Measurements from ENCODE around the gene PRKACB. TPM values are rescaled to one million over a fixed set of nuclear protein-coding genes. Genes with fewer than 3 reads are reported as not detected.

The PRKACB gene
- 22.8 and 34.8 TPM in 2 replicates for total RNA-seq (2014; rRNA removed; shearing (Covaris generic))

GRCh38 chr1:84143796-84144565 lies at the start of gene PRKACB:
Gene PRKACB, plus strand, starts transcription at chr1:84144271. Its CDS starts 91 bp downstream, at chr1:84144362.
- DNase-seq (ENCODE audit: low read depth), result peak; percentile 44

GRCh38 chr1:84095308-84095707 lies 48.8 kb upstream of the PRKACB start:
- DNase-seq (ENCODE audit: low read depth), result no peak

DNA sequence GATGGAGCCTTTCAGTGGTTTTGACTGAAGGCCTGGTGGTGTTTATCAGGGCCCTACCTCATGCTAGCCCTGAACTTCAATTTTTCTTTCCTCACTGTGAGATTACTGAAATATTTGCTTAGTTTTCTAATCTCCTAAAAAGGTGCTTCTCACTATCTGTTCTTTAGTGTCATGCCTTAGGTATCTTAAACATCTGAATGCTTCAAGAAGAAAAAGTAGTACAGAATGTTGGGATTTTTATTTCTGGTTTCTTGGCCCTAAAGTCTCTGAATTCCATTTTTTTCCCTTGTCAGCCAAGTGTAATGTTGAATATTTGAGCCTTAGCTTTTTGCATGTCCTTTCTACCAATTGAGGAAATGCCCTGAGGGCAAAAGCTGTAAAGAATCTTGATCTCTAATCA lies 47.9 kb upstream of the PRKACB start:
- DNase-seq (ENCODE audit: low read depth), result peak; percentile 47

- DNase-seq (ENCODE audit: low read depth), result peak; percentile 37
These were observed 42.9 kb upstream of the PRKACB start for GRCh38 chr1:84101204-84101603.

GRCh38 chr1:84103197-84103992 lies 40.7 kb upstream of the PRKACB start:
- peak; percentile 92 for DNase-seq (ENCODE audit: low read depth)

DNA sequence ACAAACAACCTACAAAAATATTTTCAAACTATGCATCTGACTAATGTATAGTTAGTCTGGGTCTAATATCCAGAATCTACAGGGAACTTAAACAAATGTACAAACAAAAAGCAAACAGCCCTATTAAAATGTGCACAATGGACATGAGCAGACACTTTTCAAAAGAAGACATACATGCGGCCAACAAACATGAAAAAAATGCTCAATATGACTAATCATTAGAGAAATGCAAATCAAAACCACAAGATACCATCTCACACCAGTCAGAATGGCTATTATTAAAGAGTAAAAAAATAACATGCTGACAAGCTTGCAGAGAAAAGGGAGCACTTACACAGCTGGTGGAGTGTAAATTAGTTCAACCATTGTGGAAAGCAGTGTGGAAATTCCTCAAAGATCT lies 36.5 kb upstream of the PRKACB start:
- DNase-seq (ENCODE audit: low read depth), result peak; percentile 85

- DNase-seq (ENCODE audit: low read depth), result no peak
These were observed 36.1 kb upstream of the PRKACB start for GRCh38 chr1:84107955-84108354.

DNA sequence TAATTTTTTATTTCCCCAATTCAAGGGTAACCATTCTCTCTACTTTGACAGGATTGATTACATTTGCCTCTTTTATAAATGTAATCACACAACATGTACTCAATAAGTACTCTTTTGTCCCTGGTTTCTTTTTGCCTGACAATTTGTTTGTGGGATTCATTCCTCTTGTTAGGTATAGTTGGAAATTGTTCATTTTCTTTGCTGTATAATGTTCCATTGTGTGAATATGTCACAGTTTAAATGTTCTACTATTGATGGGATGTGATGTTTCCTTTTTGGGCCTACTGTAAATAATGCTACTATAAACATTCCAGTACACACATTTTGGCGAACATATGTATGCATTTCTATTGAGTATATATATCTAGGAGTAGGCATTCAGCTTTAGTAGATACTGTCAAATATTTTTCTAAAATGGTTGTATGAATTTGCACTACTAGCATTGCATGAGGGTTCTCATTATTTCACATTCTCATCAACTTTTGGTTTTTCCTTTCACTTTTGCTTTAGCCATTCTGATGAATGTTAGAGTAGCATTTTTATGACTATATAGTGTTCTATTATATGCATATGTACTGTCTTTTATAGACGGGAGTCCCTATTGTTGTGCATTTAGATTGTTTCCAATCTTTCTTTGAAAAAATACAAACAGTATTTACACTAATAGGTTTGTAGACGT lies 35.0 kb upstream of the PRKACB start:
- DNase-seq (ENCODE audit: low read depth), result no peak

DNA sequence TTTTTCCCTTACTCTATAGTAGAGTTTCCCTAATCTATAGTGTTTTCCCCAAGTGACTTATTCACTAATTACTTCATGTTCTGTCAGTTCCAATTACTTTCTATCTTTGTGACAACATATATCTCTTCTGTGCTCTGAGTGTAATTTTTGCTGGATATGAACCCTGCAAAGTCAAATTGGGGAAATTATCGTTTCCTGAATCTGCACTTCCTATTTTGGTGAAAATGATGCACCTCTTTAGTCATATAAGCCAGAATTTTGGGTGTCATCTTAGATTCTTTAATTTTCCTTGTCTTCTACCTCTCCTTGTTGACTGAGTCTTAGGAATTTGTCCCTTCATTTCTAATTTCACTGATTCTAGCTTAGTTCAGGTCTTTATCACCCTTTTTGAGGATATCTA lies 33.4 kb upstream of the PRKACB start:
- no peak for DNase-seq (ENCODE audit: low read depth)

DNA sequence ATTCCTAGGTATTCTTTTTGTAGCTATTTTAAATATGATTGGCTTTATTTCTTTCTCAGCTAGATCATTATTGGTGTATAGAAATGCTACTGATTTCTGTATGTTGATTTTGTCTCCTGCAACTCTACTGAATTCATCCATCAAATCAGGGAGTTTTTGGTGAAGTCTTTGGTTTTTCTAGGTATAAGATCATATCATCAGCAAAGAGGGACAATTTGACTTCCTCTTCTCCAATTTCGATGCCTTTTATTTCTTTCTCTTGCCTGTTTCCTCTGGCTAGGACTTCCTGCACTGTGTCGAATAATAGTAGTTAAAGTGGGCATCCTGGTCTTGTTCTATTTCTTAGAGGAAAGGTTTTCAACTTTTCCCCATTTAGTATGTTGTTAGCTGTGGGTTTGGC lies 27.5 kb upstream of the PRKACB start:
- DNase-seq (ENCODE audit: low read depth), result no peak

DNA sequence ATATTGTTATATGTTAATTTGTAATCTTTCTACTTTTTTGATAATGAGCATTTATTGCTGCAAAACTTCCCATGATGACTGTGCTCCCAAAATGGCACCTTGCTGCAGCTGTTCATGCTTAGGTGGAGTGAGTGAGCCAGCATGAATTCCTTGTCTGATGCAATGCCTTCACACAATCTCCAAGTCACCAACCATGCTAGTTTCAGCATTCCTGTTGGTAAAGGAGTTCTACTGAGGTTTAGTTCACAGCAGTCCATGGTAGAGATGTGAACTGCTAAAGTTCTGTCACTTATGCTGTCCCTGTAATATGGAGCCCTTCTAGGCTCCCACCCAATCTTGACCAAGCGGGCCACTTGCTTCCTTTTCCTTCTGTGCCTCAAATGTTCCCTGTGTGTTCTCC lies 26.2 kb upstream of the PRKACB start:
- peak; percentile 20 for DNase-seq (ENCODE audit: low read depth)

GRCh38 chr1:84121360-84121759 lies 22.7 kb upstream of the PRKACB start:
- DNase-seq (ENCODE audit: low read depth), result no peak

- DNase-seq (ENCODE audit: low read depth), result peak; percentile 61
These were observed 21.2 kb upstream of the PRKACB start for GRCh38 chr1:84122780-84123382.

DNA sequence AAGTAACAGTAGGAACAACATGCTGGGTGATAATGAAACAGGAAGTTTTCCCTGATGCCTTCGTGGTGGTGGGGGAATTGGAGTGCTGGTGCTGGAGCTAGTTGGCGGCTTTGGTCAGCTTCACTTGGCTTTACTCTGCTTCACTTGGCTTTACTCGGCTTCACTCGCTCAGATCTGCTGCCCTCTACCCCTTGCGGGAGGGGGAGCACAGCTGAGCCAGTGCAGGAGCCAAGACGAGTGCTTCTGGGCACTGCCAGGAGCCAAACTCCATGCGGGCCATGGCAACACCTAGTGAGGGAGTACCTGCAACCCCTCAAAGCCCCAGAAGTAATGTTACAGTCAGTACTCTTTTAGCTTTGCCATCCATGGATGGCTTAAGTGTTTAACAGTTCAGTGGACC lies 10.6 kb upstream of the PRKACB start:
- no peak for DNase-seq (ENCODE audit: low read depth)

GRCh38 chr1:84135341-84135740 lies 8.7 kb upstream of the PRKACB start:
- no peak for DNase-seq (ENCODE audit: low read depth)

GRCh38 chr1:84141182-84142003 lies 2.7 kb upstream of the PRKACB start:
- DNase-seq (ENCODE audit: low read depth), result peak; percentile 11

DNA sequence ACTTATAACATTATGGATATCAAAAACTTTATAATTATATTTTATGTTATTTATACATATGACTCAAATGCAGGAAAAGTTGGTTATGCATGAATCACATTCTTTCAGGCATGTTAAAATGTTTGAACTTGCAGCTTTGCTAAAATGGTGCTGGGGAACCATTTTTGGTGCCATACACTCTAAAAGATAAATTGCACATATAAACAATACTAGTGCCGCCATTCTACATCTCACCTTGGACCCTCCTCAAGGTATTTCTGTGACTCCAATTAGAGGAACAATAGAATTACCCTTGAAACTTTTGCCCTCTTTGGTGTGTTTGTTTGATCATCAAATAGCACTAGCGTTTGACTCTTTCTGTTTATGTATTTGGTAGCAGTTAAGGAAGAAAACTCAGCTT lies 997 bp downstream of the PRKACB start:
- peak; percentile 5 for DNase-seq (ENCODE audit: low read depth)

DNA sequence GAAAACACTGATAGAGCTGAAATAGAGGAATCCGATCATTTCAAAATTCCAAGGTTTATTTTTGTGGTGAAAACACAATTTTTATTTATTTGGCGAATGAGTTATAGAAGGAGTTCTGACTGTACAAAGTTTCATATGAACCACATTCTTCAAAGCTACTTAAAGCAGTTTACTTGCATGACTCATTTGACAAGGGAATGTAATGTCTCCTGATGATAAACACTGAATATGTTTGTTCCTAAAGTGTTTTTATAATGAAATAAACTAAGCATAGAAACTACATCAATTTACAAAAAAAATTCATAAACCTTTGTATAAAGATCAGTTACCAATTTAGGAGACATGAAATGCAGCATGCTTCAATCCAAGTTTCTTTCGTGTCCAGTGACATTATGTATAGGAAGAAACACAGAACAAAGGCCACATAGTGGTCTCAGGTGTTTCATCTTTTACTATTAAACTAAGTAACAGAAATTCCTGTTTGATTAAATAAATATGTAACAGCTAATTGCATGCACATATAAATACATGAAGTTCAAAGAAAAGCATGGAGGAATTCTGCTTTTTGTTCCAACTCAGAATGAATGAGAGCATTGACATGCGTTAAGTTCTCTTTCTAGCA lies 2.5 kb downstream of the PRKACB start:
- peak; percentile 79 for DNase-seq (ENCODE audit: low read depth)

DNA sequence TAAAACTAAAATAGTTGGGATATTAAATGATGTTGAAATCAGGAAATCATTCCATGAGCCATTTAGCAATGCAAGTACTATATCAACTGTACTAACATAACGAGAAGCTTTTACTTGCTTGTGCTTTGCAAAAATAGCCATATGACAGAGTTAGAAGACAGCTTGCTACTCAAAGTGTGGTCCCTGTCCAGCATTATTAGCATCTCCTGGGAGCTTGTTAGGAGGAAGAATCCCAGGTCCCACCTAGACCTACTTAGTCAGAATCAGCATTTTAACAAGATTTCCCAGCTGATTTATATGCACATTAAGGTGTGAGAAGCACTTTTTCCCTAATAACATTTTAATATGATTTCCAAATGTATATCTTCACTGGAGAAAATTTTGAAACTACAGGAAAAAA lies 4.7 kb downstream of the PRKACB start:
- DNase-seq (ENCODE audit: low read depth), result no peak

GRCh38 chr1:84152649-84153056 lies 8.6 kb downstream of the PRKACB start:
- no peak for DNase-seq (ENCODE audit: low read depth)

GRCh38 chr1:84155517-84155916 lies 11.4 kb downstream of the PRKACB start:
- DNase-seq (ENCODE audit: low read depth), result no peak
